H1 (cell line): ENCODE data around the gene PDE3A. TPM values are rescaled to one million over a fixed set of nuclear protein-coding genes. Genes with fewer than 3 reads are reported as not detected.

ENCODE experiments used
- ASH2L ChIP-seq: fragments of 200-600, 300-600 bp; sonication (generic); IDR thresholded peaks from one replicate; pipeline ENCODE4 v1.7.1; 2017; ENCODE audit warnings: low read length
- CHD1 ChIP-seq: IDR thresholded peaks from 2 replicates; pipeline ENCODE4 v1.6.1; 2012; ENCODE audit warnings: low read depth, low read length, improper control_type of control experiment
- CTBP2 ChIP-seq: IDR thresholded peaks from 2 replicates; pipeline ENCODE4 v1.7.0; 2011; ENCODE audit warnings: borderline replicate concordance, mild to moderate bottlenecking, moderate library complexity, mixed read lengths, low read length; ENCODE audit not compliant: insufficient read depth, insufficient read length
- EP300 ChIP-seq, 2 experiments: IDR thresholded peaks; 1 replicate in 1 of 2; 2 replicates in 1 of 2; pipeline ENCODE4 v1.6.1; 2011 to 2012; ENCODE audit warnings: low read depth in 2 of 2, low read length in 2 of 2, mild to moderate bottlenecking in 2 of 2, borderline replicate concordance in 1 of 2, inconsistent platforms in 1 of 2, moderate library complexity in 1 of 2
- JUND ChIP-seq: IDR thresholded peaks from 2 replicates; pipeline ENCODE4 v1.6.1; 2011; ENCODE audit warnings: mild to moderate bottlenecking, improper control_type of control experiment, low read length
- KDM1A ChIP-seq: fragments of 200-600, 300-600 bp; sonication (generic); IDR thresholded peaks from 2 replicates; pipeline ENCODE4 v1.7.1; 2016; ENCODE audit warnings: mild to moderate bottlenecking, low read length, borderline replicate concordance
- PHF8 ChIP-seq: fragments of 200-600 bp; sonication (generic); conservative IDR thresholded peaks from 2 replicates; pipeline ENCODE4 v1.7.1; 2012; ENCODE audit warnings: low read depth, mild to moderate bottlenecking, inconsistent platforms, low read length, moderate library complexity
- RNF2 ChIP-seq: fragments of 200-900, 300-1000 bp; sonication (generic); IDR thresholded peaks from 2 replicates; pipeline ENCODE4 v1.7.1; 2016; ENCODE audit warnings: borderline replicate concordance, low read depth, mild to moderate bottlenecking, antibody characterized with exemption, low read length; ENCODE audit not compliant: poor library complexity, severe bottlenecking; ENCODE audit errors: missing control alignments
- SAP30 ChIP-seq: fragments of 300-600 bp; sonication (generic); IDR thresholded peaks from 2 replicates; pipeline ENCODE4 v1.7.1; 2012; ENCODE audit warnings: low read length, moderate library complexity, mild to moderate bottlenecking, inconsistent platforms; ENCODE audit not compliant: insufficient read depth, insufficient replicate concordance
- TAF7 ChIP-seq: optimal IDR thresholded peaks from 2 replicates; pipeline ENCODE3; 2011; ENCODE audit warnings: low read depth, mild to moderate bottlenecking, inconsistent platforms, low read length, moderate library complexity, borderline replicate concordance
- polyA plus RNA-seq, 7 experiments: library from polyadenylated mRNA; depleted of rRNA in 3 of 7; stranded (reverse) in 5 of 7; unstranded in 2 of 7; fragments of >200 nt in 5 of 7; fragments of 200-250 nt in 2 of 7; gene quantifications; 1 replicate in 5 of 7; 2 replicates in 1 of 7; 4 replicates in 1 of 7; pipeline versions ENCODE4 v1.2.1 to v1.2.3, GENCODE V29; 2011 to 2013; ENCODE audit warnings: missing spikeins in 2 of 7, mixed read lengths in 2 of 7
- total RNA-seq: library from RNA; stranded (reverse); fragmentation: NEBNext Ultra II Directional; extraction: Animal tissue kit (Norgen Biotek cat#: 25700); gene quantifications from 2 replicates; pipeline ENCODE4 v1.2.1, GENCODE V29; 2021
- TF ChIP-seq, protein P1 (sequence below): fragments of 300-600 bp; sonication (generic); IDR thresholded peaks from 2 replicates; pipeline ENCODE4 v1.7.1; 2012; ENCODE audit warnings: low read length, moderate library complexity, mild to moderate bottlenecking, inconsistent platforms; ENCODE audit not compliant: insufficient replicate concordance

PDE3A gene
- total and polyA plus RNA-seq, 2 of the 8 experiments (the other 6 are each of a cell fraction or from before 2014, with no cell fraction given): 1.4 to 3.4 TPM

DNA sequence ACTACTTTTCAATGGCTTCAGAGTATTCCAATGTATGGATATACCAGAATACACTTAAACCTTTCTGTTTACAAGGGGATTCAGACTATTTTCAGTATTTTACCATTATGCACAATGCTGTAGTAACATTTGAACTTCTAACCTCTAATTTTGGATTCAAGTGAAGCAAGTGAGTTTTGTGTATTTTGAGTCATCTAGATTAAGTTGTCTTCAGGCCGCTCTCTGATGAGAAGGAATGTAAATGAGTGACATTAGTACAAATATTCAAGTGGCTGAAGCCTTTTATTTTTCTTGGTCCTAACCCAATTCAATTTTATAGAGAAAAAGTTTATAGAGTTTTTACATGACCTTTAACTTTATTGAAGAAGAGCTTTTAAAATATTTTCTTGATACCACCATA lies 125.6 kb downstream of the PDE3A start (continued):
- TF ChIP-seq, protein P1, sequence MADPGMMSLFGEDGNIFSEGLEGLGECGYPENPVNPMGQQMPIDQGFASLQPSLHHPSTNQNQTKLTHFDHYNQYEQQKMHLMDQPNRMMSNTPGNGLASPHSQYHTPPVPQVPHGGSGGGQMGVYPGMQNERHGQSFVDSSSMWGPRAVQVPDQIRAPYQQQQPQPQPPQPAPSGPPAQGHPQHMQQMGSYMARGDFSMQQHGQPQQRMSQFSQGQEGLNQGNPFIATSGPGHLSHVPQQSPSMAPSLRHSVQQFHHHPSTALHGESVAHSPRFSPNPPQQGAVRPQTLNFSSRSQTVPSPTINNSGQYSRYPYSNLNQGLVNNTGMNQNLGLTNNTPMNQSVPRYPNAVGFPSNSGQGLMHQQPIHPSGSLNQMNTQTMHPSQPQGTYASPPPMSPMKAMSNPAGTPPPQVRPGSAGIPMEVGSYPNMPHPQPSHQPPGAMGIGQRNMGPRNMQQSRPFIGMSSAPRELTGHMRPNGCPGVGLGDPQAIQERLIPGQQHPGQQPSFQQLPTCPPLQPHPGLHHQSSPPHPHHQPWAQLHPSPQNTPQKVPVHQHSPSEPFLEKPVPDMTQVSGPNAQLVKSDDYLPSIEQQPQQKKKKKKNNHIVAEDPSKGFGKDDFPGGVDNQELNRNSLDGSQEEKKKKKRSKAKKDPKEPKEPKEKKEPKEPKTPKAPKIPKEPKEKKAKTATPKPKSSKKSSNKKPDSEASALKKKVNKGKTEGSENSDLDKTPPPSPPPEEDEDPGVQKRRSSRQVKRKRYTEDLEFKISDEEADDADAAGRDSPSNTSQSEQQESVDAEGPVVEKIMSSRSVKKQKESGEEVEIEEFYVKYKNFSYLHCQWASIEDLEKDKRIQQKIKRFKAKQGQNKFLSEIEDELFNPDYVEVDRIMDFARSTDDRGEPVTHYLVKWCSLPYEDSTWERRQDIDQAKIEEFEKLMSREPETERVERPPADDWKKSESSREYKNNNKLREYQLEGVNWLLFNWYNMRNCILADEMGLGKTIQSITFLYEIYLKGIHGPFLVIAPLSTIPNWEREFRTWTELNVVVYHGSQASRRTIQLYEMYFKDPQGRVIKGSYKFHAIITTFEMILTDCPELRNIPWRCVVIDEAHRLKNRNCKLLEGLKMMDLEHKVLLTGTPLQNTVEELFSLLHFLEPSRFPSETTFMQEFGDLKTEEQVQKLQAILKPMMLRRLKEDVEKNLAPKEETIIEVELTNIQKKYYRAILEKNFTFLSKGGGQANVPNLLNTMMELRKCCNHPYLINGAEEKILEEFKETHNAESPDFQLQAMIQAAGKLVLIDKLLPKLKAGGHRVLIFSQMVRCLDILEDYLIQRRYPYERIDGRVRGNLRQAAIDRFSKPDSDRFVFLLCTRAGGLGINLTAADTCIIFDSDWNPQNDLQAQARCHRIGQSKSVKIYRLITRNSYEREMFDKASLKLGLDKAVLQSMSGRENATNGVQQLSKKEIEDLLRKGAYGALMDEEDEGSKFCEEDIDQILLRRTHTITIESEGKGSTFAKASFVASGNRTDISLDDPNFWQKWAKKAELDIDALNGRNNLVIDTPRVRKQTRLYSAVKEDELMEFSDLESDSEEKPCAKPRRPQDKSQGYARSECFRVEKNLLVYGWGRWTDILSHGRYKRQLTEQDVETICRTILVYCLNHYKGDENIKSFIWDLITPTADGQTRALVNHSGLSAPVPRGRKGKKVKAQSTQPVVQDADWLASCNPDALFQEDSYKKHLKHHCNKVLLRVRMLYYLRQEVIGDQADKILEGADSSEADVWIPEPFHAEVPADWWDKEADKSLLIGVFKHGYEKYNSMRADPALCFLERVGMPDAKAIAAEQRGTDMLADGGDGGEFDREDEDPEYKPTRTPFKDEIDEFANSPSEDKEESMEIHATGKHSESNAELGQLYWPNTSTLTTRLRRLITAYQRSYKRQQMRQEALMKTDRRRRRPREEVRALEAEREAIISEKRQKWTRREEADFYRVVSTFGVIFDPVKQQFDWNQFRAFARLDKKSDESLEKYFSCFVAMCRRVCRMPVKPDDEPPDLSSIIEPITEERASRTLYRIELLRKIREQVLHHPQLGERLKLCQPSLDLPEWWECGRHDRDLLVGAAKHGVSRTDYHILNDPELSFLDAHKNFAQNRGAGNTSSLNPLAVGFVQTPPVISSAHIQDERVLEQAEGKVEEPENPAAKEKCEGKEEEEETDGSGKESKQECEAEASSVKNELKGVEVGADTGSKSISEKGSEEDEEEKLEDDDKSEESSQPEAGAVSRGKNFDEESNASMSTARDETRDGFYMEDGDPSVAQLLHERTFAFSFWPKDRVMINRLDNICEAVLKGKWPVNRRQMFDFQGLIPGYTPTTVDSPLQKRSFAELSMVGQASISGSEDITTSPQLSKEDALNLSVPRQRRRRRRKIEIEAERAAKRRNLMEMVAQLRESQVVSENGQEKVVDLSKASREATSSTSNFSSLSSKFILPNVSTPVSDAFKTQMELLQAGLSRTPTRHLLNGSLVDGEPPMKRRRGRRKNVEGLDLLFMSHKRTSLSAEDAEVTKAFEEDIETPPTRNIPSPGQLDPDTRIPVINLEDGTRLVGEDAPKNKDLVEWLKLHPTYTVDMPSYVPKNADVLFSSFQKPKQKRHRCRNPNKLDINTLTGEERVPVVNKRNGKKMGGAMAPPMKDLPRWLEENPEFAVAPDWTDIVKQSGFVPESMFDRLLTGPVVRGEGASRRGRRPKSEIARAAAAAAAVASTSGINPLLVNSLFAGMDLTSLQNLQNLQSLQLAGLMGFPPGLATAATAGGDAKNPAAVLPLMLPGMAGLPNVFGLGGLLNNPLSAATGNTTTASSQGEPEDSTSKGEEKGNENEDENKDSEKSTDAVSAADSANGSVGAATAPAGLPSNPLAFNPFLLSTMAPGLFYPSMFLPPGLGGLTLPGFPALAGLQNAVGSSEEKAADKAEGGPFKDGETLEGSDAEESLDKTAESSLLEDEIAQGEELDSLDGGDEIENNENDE: no peak
- TF ChIP-seq TAF7 (no peak), CTBP2 (no peak), PHF8 (no peak), EP300 (IDR thresholded peaks at IDR 0.05; ENCODE audit: borderline replicate concordance in 1 of 2, low read depth in 2 of 2, low read length in 2 of 2) (no peak), CHD1 (no peak), ASH2L (no peak), SAP30 (no peak), KDM1A (no peak), RNF2 (no peak), JUND (no peak)
